K562 (cell line): ENCODE measurements around the gene PIK3AP1. TPM values are rescaled to one million over a fixed set of nuclear protein-coding genes. Genes with fewer than 3 reads are reported as not detected.
A peak's percentile ranks its signal among the peaks of the same experiment; 100 is the strongest.

Experiments
- ATF3 ChIP-seq, 2 experiments: fragments of 450-650 bp in 1 of 2; sonication (generic) in 1 of 2; formaldehyde crosslinking in 1 of 2; IDR thresholded peaks in 1 of 2; conservative IDR thresholded peaks in 1 of 2; 2 replicates each; pipeline versions ENCODE4 v1.6.1 to v1.8.1; 2016 to 2023; ENCODE audit warnings: mild to moderate bottlenecking in 2 of 2, moderate library complexity in 2 of 2, inconsistent platforms in 1 of 2, missing genetic modification reagents in 1 of 2
- CBFA2T3 ChIP-seq: fragments of 450-650 bp; IDR thresholded peaks from 2 replicates; pipeline ENCODE4 v1.6.1; 2017
- ERF ChIP-seq: fragments of 450-650 bp; formaldehyde crosslinking; IDR thresholded peaks from 2 replicates; pipeline ENCODE4 v1.4.0; 2020; ENCODE audit warnings: mild to moderate bottlenecking, mixed read lengths
- FOXJ3 ChIP-seq: sonication (generic); formaldehyde crosslinking; IDR thresholded peaks from 2 replicates; pipeline ENCODE4 v1.4.0; 2020; ENCODE audit warnings: mild to moderate bottlenecking, missing genetic modification reagents
- FUS ChIP-seq: fragments of 200-400 bp; formaldehyde crosslinking; optimal IDR thresholded peaks from 2 replicates; pipeline ENCODE3; 2017; ENCODE audit warnings: low read depth, low read length
- GATAD2A ChIP-seq: fragments of 450-650 bp; IDR thresholded peaks from 2 replicates; pipeline ENCODE4 v1.6.1; 2017
- NFXL1 ChIP-seq: fragments of 450-650 bp; formaldehyde crosslinking; IDR thresholded peaks from 2 replicates; pipeline ENCODE4 v1.4.0; 2021; ENCODE audit warnings: mild to moderate bottlenecking
- RBM39 ChIP-seq: fragments of 200-400 bp; formaldehyde crosslinking; optimal IDR thresholded peaks from 2 replicates; pipeline ENCODE3; 2018; ENCODE audit warnings: low read depth, low read length
- TCF7L2 ChIP-seq: fragments of 150-350 bp; IDR thresholded peaks from 2 replicates; pipeline ENCODE4 v1.6.1; 2016; ENCODE audit warnings: low read depth, mild to moderate bottlenecking, low read length, moderate library complexity
- ZBTB11 ChIP-seq, 3 experiments: fragments of 200-800 bp in 1 of 3; fragments of 250-450 bp in 1 of 3; fragments of 450-650 bp in 1 of 3; sonication (Bioruptor Pico) in 1 of 3; sonication (Bioruptor generic) in 1 of 3; formaldehyde crosslinking in 1 of 3; IDR thresholded peaks; 2 replicates each; pipeline versions ENCODE4 v1.6.1 to v1.8.0; 2016 to 2022; ENCODE audit warnings: mild to moderate bottlenecking in 2 of 3, missing genetic modification characterization in 2 of 3, missing compliant biosample characterization in 1 of 3, moderate library complexity in 1 of 3
- ZNF212 ChIP-seq: fragments of 450-650 bp; formaldehyde crosslinking; IDR thresholded peaks from 2 replicates; pipeline ENCODE4 v1.4.0; 2020; ENCODE audit warnings: mild to moderate bottlenecking
- ZNF766 ChIP-seq: fragments of 200-800 bp; sonication (Bioruptor generic); conservative IDR thresholded peaks from 2 replicates; pipeline ENCODE4 v1.6.1; 2016; ENCODE audit warnings: missing genetic modification characterization, missing compliant biosample characterization
- ZNF79 ChIP-seq: fragments of 250-450 bp; sonication (Bioruptor Pico); IDR thresholded peaks from 2 replicates; pipeline ENCODE4 v1.4.0; 2020; ENCODE audit warnings: low read depth, mild to moderate bottlenecking, moderate library complexity
- polyA plus RNA-seq, 8 experiments: library from polyadenylated mRNA; depleted of rRNA in 4 of 8; stranded (reverse) in 5 of 8; unstranded in 3 of 8; fragments of >200 nt; fragmentation: Nextera tagmentation in 2 of 8; fragmentation: Illumina TruSeq in 1 of 8; extraction: Ambion mirVana in 2 of 8; extraction: Trizol in 1 of 8; gene quantifications; 2 replicates each; pipeline versions ENCODE4 v1.2.1 to v1.2.3, GENCODE V29; 2011 to 2014; ENCODE audit warnings: inconsistent platforms in 1 of 8, missing spikeins in 1 of 8
- total RNA-seq, 7 experiments: library from RNA; depleted of rRNA in 6 of 7; stranded (reverse); fragments of >200 nt in 6 of 7; fragmentation: Illumina TruSeq in 2 of 7; extraction: Trizol in 2 of 7; gene quantifications; 2 replicates each; pipeline versions ENCODE4 v1.2.1 to v1.2.3, GENCODE V29; 2011 to 2021; ENCODE audit warnings: low replicate concordance in 1 of 7

The PIK3AP1 gene
- total and polyA plus RNA-seq, 9 of the 15 experiments (the other 6 are each of a cell fraction or from before 2014, with no cell fraction given) = 0.20 to 2.4 (median 1.4) TPM

- TF ChIP-seq ATF3 (IDR thresholded peaks at IDR 0.05) = peak; percentile 72
- no peak for TF ChIP-seq ATF3 (CRISPR knock-in tag; conservative IDR thresholded peaks at IDR 0.05)
- no peak for TF ChIP-seq NFXL1 (CRISPR knock-in tag)
- TF ChIP-seq FOXJ3 (CRISPR knock-in tag) = no peak
- no peak for TF ChIP-seq CBFA2T3
- TF ChIP-seq RBM39 = no peak
- TF ChIP-seq GATAD2A = no peak
- no peak for TF ChIP-seq ERF (CRISPR knock-in tag)
- TF ChIP-seq ZNF79 (CRISPR knock-in tag) = no peak
- no peak for TF ChIP-seq FUS
- TF ChIP-seq ZNF766 (CRISPR knock-in tag) = 0 out of 2 replicates have a peak, but pooled peaks have one; percentile 27
- no peak for TF ChIP-seq ZBTB11 (CRISPR knock-in tag; IDR thresholded peaks at IDR 0.05)
- no peak for TF ChIP-seq ZNF212
- no peak for TF ChIP-seq TCF7L2
- TF ChIP-seq, all 486 proteins: peak for 5
Observed at GRCh38 chr10:96695366-96695765, 24.9 kb downstream of the PIK3AP1 start (continued).
